Measurements from ENCODE around the gene NCAN.

NCAN gene

GRCh38 chr19:19280561-19280960 is 68.8 kb downstream of the NCAN start:
- Histone ChIP-seq H3K9ac (ENCODE audit: low read length) (no peak overlapping the region), H3K4me3 (ENCODE audit: low read length) (no peak overlapping the region), H3K4me1 (ENCODE audit: control insufficient read depth, insufficient read depth, low read length) (peaks cover 5% of the 10 kb centered on the region), H3K9me3 (ENCODE audit: control insufficient read depth, low read length) (no peaks in the 10 kb centered on the region), H3K27me3 (replicated peaks; ENCODE audit: control insufficient read depth, insufficient read depth, low read length) (no peaks in the 10 kb centered on the region), H3K36me3 (ENCODE audit: control insufficient read depth, insufficient read depth, low read length, severe bottlenecking) (peaks cover 44% of the 10 kb centered on the region)
- no peak for DNase-seq (ENCODE audit: low read depth)

GRCh38 chr19:19285686-19286085 is 73.9 kb downstream of the NCAN start:
- no peak overlapping the region for H3K9ac ChIP-seq (ENCODE audit: low read length)
- H3K36me3 ChIP-seq (ENCODE audit: control insufficient read depth, insufficient read depth, low read length, severe bottlenecking) = peaks cover 43% of the 10 kb centered on the region
- H3K4me3 ChIP-seq (ENCODE audit: low read length) = no peak overlapping the region
- no peaks in the 10 kb centered on the region for H3K9me3 ChIP-seq (ENCODE audit: control insufficient read depth, low read length)
- H3K4me1 ChIP-seq (ENCODE audit: control insufficient read depth, insufficient read depth, low read length) = no peaks in the 10 kb centered on the region
- DNase-seq (ENCODE audit: low read depth) = no peak
- no peaks in the 10 kb centered on the region for H3K27me3 ChIP-seq (replicated peaks; ENCODE audit: control insufficient read depth, insufficient read depth, low read length)

GRCh38 chr19:19292607-19293006 is 80.8 kb downstream of the NCAN start:
- peaks cover 27% of the 10 kb centered on the region for H3K36me3 ChIP-seq (ENCODE audit: control insufficient read depth, insufficient read depth, low read length, severe bottlenecking)
- no peak overlapping the region for H3K4me3 ChIP-seq (ENCODE audit: low read length)
- H3K9me3 ChIP-seq (ENCODE audit: control insufficient read depth, low read length) = no peaks in the 10 kb centered on the region
- no peak overlapping the region for H3K9ac ChIP-seq (ENCODE audit: low read length)
- no peak for DNase-seq (ENCODE audit: low read depth)
- no peaks in the 10 kb centered on the region for H3K4me1 ChIP-seq (ENCODE audit: control insufficient read depth, insufficient read depth, low read length)
- no peaks in the 10 kb centered on the region for H3K27me3 ChIP-seq (replicated peaks; ENCODE audit: control insufficient read depth, insufficient read depth, low read length)

GRCh38 chr19:19294914-19295313 is 83.2 kb downstream of the NCAN start:
- Histone ChIP-seq H3K9me3 (ENCODE audit: control insufficient read depth, low read length) (no peaks in the 10 kb centered on the region), H3K9ac (ENCODE audit: low read length) (no peak overlapping the region), H3K4me1 (ENCODE audit: control insufficient read depth, insufficient read depth, low read length) (no peaks in the 10 kb centered on the region), H3K27me3 (replicated peaks; ENCODE audit: control insufficient read depth, insufficient read depth, low read length) (no peaks in the 10 kb centered on the region), H3K36me3 (ENCODE audit: control insufficient read depth, insufficient read depth, low read length, severe bottlenecking) (peaks cover 20% of the 10 kb centered on the region), H3K4me3 (ENCODE audit: low read length) (no peak overlapping the region)
- DNase-seq (ENCODE audit: low read depth) = no peak

GRCh38 chr19:19296953-19297689 is 85.4 kb downstream of the NCAN start:
- Histone ChIP-seq H3K36me3 (ENCODE audit: control insufficient read depth, insufficient read depth, low read length, severe bottlenecking) (peaks cover 32% of the 10 kb centered on the region), H3K9ac (ENCODE audit: low read length) (no peak overlapping the region), H3K4me3 (ENCODE audit: low read length) (no peak overlapping the region), H3K4me1 (ENCODE audit: control insufficient read depth, insufficient read depth, low read length) (no peaks in the 10 kb centered on the region), H3K9me3 (ENCODE audit: control insufficient read depth, low read length) (no peaks in the 10 kb centered on the region), H3K27me3 (replicated peaks; ENCODE audit: control insufficient read depth, insufficient read depth, low read length) (no peaks in the 10 kb centered on the region)
- DNase-seq (ENCODE audit: low read depth) = no peak

GRCh38 chr19:19297759-19298158 is 86.0 kb downstream of the NCAN start:
- no peak overlapping the region for H3K9ac ChIP-seq (ENCODE audit: low read length)
- no peak overlapping the region for H3K4me3 ChIP-seq (ENCODE audit: low read length)
- no peaks in the 10 kb centered on the region for H3K9me3 ChIP-seq (ENCODE audit: control insufficient read depth, low read length)
- DNase-seq (ENCODE audit: low read depth) = no peak
- H3K36me3 ChIP-seq (ENCODE audit: control insufficient read depth, insufficient read depth, low read length, severe bottlenecking) = peaks cover 36% of the 10 kb centered on the region
- H3K4me1 ChIP-seq (ENCODE audit: control insufficient read depth, insufficient read depth, low read length) = no peaks in the 10 kb centered on the region
- H3K27me3 ChIP-seq (replicated peaks; ENCODE audit: control insufficient read depth, insufficient read depth, low read length) = no peaks in the 10 kb centered on the region

- Histone ChIP-seq H3K4me1 (ENCODE audit: control insufficient read depth, insufficient read depth, low read length) (no peaks in the 10 kb centered on the region), H3K36me3 (ENCODE audit: control insufficient read depth, insufficient read depth, low read length, severe bottlenecking) (peaks cover 52% of the 10 kb centered on the region), H3K4me3 (ENCODE audit: low read length) (no peak overlapping the region)
Observed at GRCh38 chr19:19300613-19301012, 88.9 kb downstream of the NCAN start.

More at GRCh38 chr19:19300613-19301012, 88.9 kb downstream of the NCAN start:
- Histone ChIP-seq H3K9ac (ENCODE audit: low read length) (no peak overlapping the region), H3K27me3 (replicated peaks; ENCODE audit: control insufficient read depth, insufficient read depth, low read length) (no peaks in the 10 kb centered on the region), H3K9me3 (ENCODE audit: control insufficient read depth, low read length) (no peaks in the 10 kb centered on the region)
- DNase-seq (ENCODE audit: low read depth) = no peak
